PC-3 (cell line): ENCODE data around the gene AHNAK2. TPM values are rescaled to one million over a fixed set of nuclear protein-coding genes. Genes with fewer than 3 reads are reported as not detected.
"Not testable (repeated sequence)": the region's sequence is repeated elsewhere in the genome, so short reads cannot be mapped to it uniquely, and the experiment has no call there.

ENCODE experiments used
- ATAC-seq: fragments of 200-7000 bp; cut with Tn5 transposase; 2 replicates; pipeline ENCODE4 v1.9.1; 2020; ENCODE audit warnings: mild to moderate bottlenecking, moderate library complexity
- BruUV-seq: library from RNA; stranded (reverse); fragments of 400-500 nt; replicated peaks from 2 replicates; lab custom pipeline; 2021; lab: Mats Ljungman, UMichigan
- CTCF ChIA-PET: fragments of 300-600 bp; sonication (Branson Sonifier 250); formaldehyde crosslinking; loops from one replicate; lab custom pipeline; 2022; ENCODE audit warnings: antibody characterized with exemption; lab: Charles Lee
- POLR2A ChIA-PET: fragments of 300-600 bp; sonication (Branson Sonifier 250); formaldehyde crosslinking; loops from one replicate; lab custom pipeline; 2022; ENCODE audit warnings: antibody characterized with exemption; ENCODE audit not compliant: unreplicated experiment; lab: Charles Lee
- DNase-seq: peaks from one replicate; pipeline ENCODE4 v3.0.0-alpha.2; 2015
- H2AFZ ChIP-seq: fragments of 300-600 bp; sonication (generic); 2 replicates; pipeline ENCODE4 v1.6.0; 2016; ENCODE audit warnings: antibody characterized with exemption, low read length
- H3F3A ChIP-seq: fragments of 300-600 bp; sonication (generic); one replicate; pipeline ENCODE4 v1.6.0; 2017; ENCODE audit warnings: antibody characterized with exemption, low read length, control low read depth, mild to moderate bottlenecking; ENCODE audit not compliant: unreplicated experiment
- H3K27ac ChIP-seq: fragments of 300-600 bp; sonication (generic); 2 replicates; pipeline ENCODE4 v1.5.1; 2016; ENCODE audit warnings: mild to moderate bottlenecking, low read length
- H3K27me3 ChIP-seq: fragments of 300-600 bp; sonication (generic); 2 replicates; pipeline ENCODE4 v1.6.1; 2016; ENCODE audit warnings: low read length, mixed read lengths
- H3K36me3 ChIP-seq: fragments of 300-600 bp; sonication (generic); 2 replicates; pipeline ENCODE4 v1.6.1; 2016; ENCODE audit warnings: low read depth, mixed run types, low read length, mixed read lengths
- H3K4me1 ChIP-seq: fragments of 300-600 bp; sonication (generic); 2 replicates; pipeline ENCODE4 v1.5.1; 2016; ENCODE audit warnings: low read length; ENCODE audit not compliant: insufficient read depth
- H3K4me2 ChIP-seq: fragments of 300-600 bp; sonication (generic); 2 replicates; pipeline ENCODE4 v1.6.0; 2016; ENCODE audit warnings: low read length
- H3K4me3 ChIP-seq: fragments of 300-600 bp; sonication (generic); 2 replicates; pipeline ENCODE4 v1.5.1; 2016; ENCODE audit warnings: mild to moderate bottlenecking, low read length, mixed read lengths
- H3K79me2 ChIP-seq: fragments of 300-600 bp; sonication (generic); 2 replicates; pipeline ENCODE4 v1.6.1; 2017; ENCODE audit warnings: low read length, mixed read lengths
- H3K9ac ChIP-seq: fragments of 300-600 bp; sonication (generic); 2 replicates; pipeline ENCODE4 v1.6.0; 2016; ENCODE audit warnings: mild to moderate bottlenecking, low read length
- H3K9me2 ChIP-seq: fragments of 300-600 bp; sonication (generic); replicated peaks from 2 replicates; pipeline ENCODE4 v1.6.1; 2016; ENCODE audit warnings: mixed run types, low read length, mixed read lengths
- H3K9me3 ChIP-seq: fragments of 300-600 bp; sonication (generic); 2 replicates; pipeline ENCODE4 v1.6.1; 2016; ENCODE audit warnings: low read length, mixed read lengths
- H4K20me1 ChIP-seq: fragments of 300-600 bp; sonication (generic); 2 replicates; pipeline ENCODE4 v1.6.1; 2016; ENCODE audit warnings: low read length, mixed read lengths
- CTCF ChIP-seq: fragments of 300-600 bp; sonication (generic); conservative IDR thresholded peaks from 2 replicates; pipeline ENCODE4 v1.5.1; 2017; ENCODE audit warnings: antibody characterized with exemption, low read depth, mild to moderate bottlenecking, low read length
- EZH2 ChIP-seq: fragments of 300-600 bp; sonication (generic); IDR thresholded peaks from one replicate; pipeline ENCODE4 v1.6.1; 2017; ENCODE audit warnings: antibody characterized with exemption, mild to moderate bottlenecking, low read length; ENCODE audit not compliant: unreplicated experiment
- EZH2phosphoT487 ChIP-seq: fragments of 300-600 bp; sonication (generic); IDR thresholded peaks from 2 replicates; pipeline ENCODE4 v1.6.1; 2018; ENCODE audit warnings: mild to moderate bottlenecking, antibody characterized with exemption, low read length, borderline replicate concordance
- intact Hi-C: fragments of 100-400 bp; cut with micrococcal nuclease; formaldehyde crosslinking; loops from 2 replicates; pipeline ENCODE4 v1.9.0; 2023
- total RNA-seq: library from RNA; depleted of rRNA; stranded (reverse); fragments of >200 nt; gene quantifications from 2 replicates; pipeline ENCODE4 v1.2.3, GENCODE V29; 2014

AHNAK2 gene
- total RNA-seq, 1 experiment from 2014 or later = 25.0 TPM

- ChIA-PET CTCF (no interaction called here), POLR2A (no interaction called here)
- DNase-seq (no peak), ATAC-seq (no peak)
- H3K4me1 ChIP-seq = no peaks in the 10 kb centered on the region
- no TSS peak for BruUV-seq
- H3K4me2 ChIP-seq = no peak overlapping the region
- TF ChIP-seq EZH2phosphoT487 (no peak), EZH2 (no peak), CTCF (no peak)
- intact Hi-C loops = no loop called here
- H3K27me3 ChIP-seq = no peaks in the 10 kb centered on the region
- no peaks in the 10 kb centered on the region for H3F3A ChIP-seq
- H3K9me3 ChIP-seq = no peaks in the 10 kb centered on the region
- H4K20me1 ChIP-seq = no peaks in the 10 kb centered on the region
- H3K27ac ChIP-seq = no peak overlapping the region
- H3K9ac ChIP-seq = no peak overlapping the region
- H3K79me2 ChIP-seq = no peaks in the 10 kb centered on the region
- H3K4me3 ChIP-seq = no peak overlapping the region
- no peaks in the 10 kb centered on the region for H3K36me3 ChIP-seq
- H3K9me2 ChIP-seq = no peaks in the 10 kb centered on the region
- H2AFZ ChIP-seq = no peak overlapping the region
Observed at GRCh38 chr14:104919993-104920315, 58.2 kb downstream of the AHNAK2 start.

- H3K27ac ChIP-seq, intact Hi-C loops, H3K27me3 ChIP-seq, H3K9ac ChIP-seq, H3K4me3 ChIP-seq, CTCF ChIA-PET, H3F3A ChIP-seq, H2AFZ ChIP-seq, H4K20me1 ChIP-seq, ATAC-seq, H3K4me1 ChIP-seq, H3K9me2 ChIP-seq, H3K4me2 ChIP-seq, H3K36me3 ChIP-seq, BruUV-seq, DNase-seq, POLR2A ChIA-PET, H3K9me3 ChIP-seq, H3K79me2 ChIP-seq: not testable (repeated sequence)
Observed at GRCh38 chr14:104919152-104919992, 58.8 kb downstream of the AHNAK2 start.

- no peak for ATAC-seq
- BruUV-seq = no TSS peak
- H3K4me2 ChIP-seq = no peak overlapping the region
- H3K36me3 ChIP-seq = no peaks in the 10 kb centered on the region
- H3K9me2 ChIP-seq = no peaks in the 10 kb centered on the region
- POLR2A ChIA-PET = no interaction called here
- H3K4me3 ChIP-seq = no peak overlapping the region
- H3F3A ChIP-seq = no peaks in the 10 kb centered on the region
- no peak overlapping the region for H3K27ac ChIP-seq
- CTCF ChIA-PET = no interaction called here
- no peaks in the 10 kb centered on the region for H3K4me1 ChIP-seq
- no peaks in the 10 kb centered on the region for H3K9me3 ChIP-seq
- no peaks in the 10 kb centered on the region for H3K79me2 ChIP-seq
- H3K27me3 ChIP-seq = no peaks in the 10 kb centered on the region
- TF ChIP-seq EZH2 (no peak), CTCF (no peak), EZH2phosphoT487 (no peak)
- no peak overlapping the region for H3K9ac ChIP-seq
- intact Hi-C loops = no loop called here
- no peaks in the 10 kb centered on the region for H4K20me1 ChIP-seq
- H2AFZ ChIP-seq = no peak overlapping the region
- no peak for DNase-seq
Observed at GRCh38 chr14:104917993-104918392, 60.2 kb downstream of the AHNAK2 start.
